ENCODE measurements around the gene KLHL3.

Gene KLHL3

GRCh38 chr5:137609127-137609526 is 126.8 kb downstream of the KLHL3 start:
- Histone ChIP-seq H3K4me3 (ENCODE audit: low read depth, low read length) (no peak overlapping the region), H3K27ac (ENCODE audit: low read depth, low read length) (no peak overlapping the region), H3K9me3 (ENCODE audit: control insufficient read depth, insufficient read depth, low read depth, low read length) (no peaks in the 10 kb centered on the region), H3K9ac (ENCODE audit: low read length) (no peak overlapping the region), H3K4me1 (ENCODE audit: control insufficient read depth, insufficient read depth, low read length) (no peaks in the 10 kb centered on the region), H3K36me3 (ENCODE audit: control insufficient read depth, insufficient read depth, low read length) (no peaks in the 10 kb centered on the region), H3K27me3 (ENCODE audit: control insufficient read depth, insufficient read depth, low read length) (no peaks in the 10 kb centered on the region; the same call in 1 of the 2 replicates)

- no peak overlapping the region for H3K27ac ChIP-seq (ENCODE audit: low read depth, low read length)
- H3K27me3 ChIP-seq (ENCODE audit: control insufficient read depth, insufficient read depth, low read length), result no peaks in the 10 kb centered on the region; the same call in 1 of the 2 replicates
- H3K36me3 ChIP-seq (ENCODE audit: control insufficient read depth, insufficient read depth, low read length), result no peaks in the 10 kb centered on the region
- no peak overlapping the region for H3K9ac ChIP-seq (ENCODE audit: low read length)
- H3K4me3 ChIP-seq (ENCODE audit: low read depth, low read length), result no peak overlapping the region
- no peaks in the 10 kb centered on the region for H3K4me1 ChIP-seq (ENCODE audit: control insufficient read depth, insufficient read depth, low read length)
- H3K9me3 ChIP-seq (ENCODE audit: control insufficient read depth, insufficient read depth, low read depth, low read length), result no peaks in the 10 kb centered on the region
These were observed 128.1 kb downstream of the KLHL3 start for GRCh38 chr5:137607771-137608170.

- Histone ChIP-seq H3K9me3 (ENCODE audit: control insufficient read depth, insufficient read depth, low read depth, low read length) (no peaks in the 10 kb centered on the region), H3K36me3 (ENCODE audit: control insufficient read depth, insufficient read depth, low read length) (no peaks in the 10 kb centered on the region), H3K9ac (ENCODE audit: low read length) (no peak overlapping the region), H3K27me3 (ENCODE audit: control insufficient read depth, insufficient read depth, low read length) (no peaks in the 10 kb centered on the region; the same call in 1 of the 2 replicates), H3K27ac (ENCODE audit: low read depth, low read length) (no peak overlapping the region), H3K4me1 (ENCODE audit: control insufficient read depth, insufficient read depth, low read length) (no peaks in the 10 kb centered on the region), H3K4me3 (ENCODE audit: low read depth, low read length) (no peak overlapping the region)
These were observed 129.5 kb downstream of the KLHL3 start for GRCh38 chr5:137606401-137606800.

- Histone ChIP-seq H3K9me3 (ENCODE audit: control insufficient read depth, insufficient read depth, low read depth, low read length) (no peaks in the 10 kb centered on the region), H3K36me3 (ENCODE audit: control insufficient read depth, insufficient read depth, low read length) (no peaks in the 10 kb centered on the region), H3K4me1 (ENCODE audit: control insufficient read depth, insufficient read depth, low read length) (no peaks in the 10 kb centered on the region), H3K9ac (ENCODE audit: low read length) (no peak overlapping the region), H3K27me3 (ENCODE audit: control insufficient read depth, insufficient read depth, low read length) (no peaks in the 10 kb centered on the region; the same call in 1 of the 2 replicates), H3K27ac (ENCODE audit: low read depth, low read length) (no peak overlapping the region), H3K4me3 (ENCODE audit: low read depth, low read length) (no peak overlapping the region)
These were observed 130.5 kb downstream of the KLHL3 start for GRCh38 chr5:137605411-137605810.

- H3K9ac ChIP-seq (ENCODE audit: low read length), result no peak overlapping the region
- H3K9me3 ChIP-seq (ENCODE audit: control insufficient read depth, insufficient read depth, low read depth, low read length), result no peaks in the 10 kb centered on the region
These were observed 131.4 kb downstream of the KLHL3 start for GRCh38 chr5:137604348-137605095.

GRCh38 chr5:137603891-137604290 is 132.0 kb downstream of the KLHL3 start:
- no peak overlapping the region for H3K9ac ChIP-seq (ENCODE audit: low read length)
- H3K4me3 ChIP-seq (ENCODE audit: low read depth, low read length), result no peak overlapping the region
- H3K27me3 ChIP-seq (ENCODE audit: control insufficient read depth, insufficient read depth, low read length), result peaks cover 12% of the 10 kb centered on the region; the same call in 1 of the 2 replicates
- H3K9me3 ChIP-seq (ENCODE audit: control insufficient read depth, insufficient read depth, low read depth, low read length), result no peaks in the 10 kb centered on the region
- no peaks in the 10 kb centered on the region for H3K4me1 ChIP-seq (ENCODE audit: control insufficient read depth, insufficient read depth, low read length)
- H3K27ac ChIP-seq (ENCODE audit: low read depth, low read length), result no peak overlapping the region
- no peaks in the 10 kb centered on the region for H3K36me3 ChIP-seq (ENCODE audit: control insufficient read depth, insufficient read depth, low read length)

More at GRCh38 chr5:137604348-137605095, 131.4 kb downstream of the KLHL3 start:
- no peak overlapping the region for H3K27ac ChIP-seq (ENCODE audit: low read depth, low read length)
- H3K27me3 ChIP-seq (ENCODE audit: control insufficient read depth, insufficient read depth, low read length), result peaks cover 7% of the 10 kb centered on the region; the same call in 1 of the 2 replicates
- no peak overlapping the region for H3K4me3 ChIP-seq (ENCODE audit: low read depth, low read length)
- no peaks in the 10 kb centered on the region for H3K36me3 ChIP-seq (ENCODE audit: control insufficient read depth, insufficient read depth, low read length)
- H3K4me1 ChIP-seq (ENCODE audit: control insufficient read depth, insufficient read depth, low read length), result no peaks in the 10 kb centered on the region

- Histone ChIP-seq H3K27ac (ENCODE audit: low read depth, low read length) (no peak overlapping the region), H3K36me3 (ENCODE audit: control insufficient read depth, insufficient read depth, low read length) (no peaks in the 10 kb centered on the region), H3K4me3 (ENCODE audit: low read depth, low read length) (no peak overlapping the region), H3K9me3 (ENCODE audit: control insufficient read depth, insufficient read depth, low read depth, low read length) (no peaks in the 10 kb centered on the region), H3K27me3 (ENCODE audit: control insufficient read depth, insufficient read depth, low read length) (peaks cover 17% of the 10 kb centered on the region), H3K4me1 (ENCODE audit: control insufficient read depth, insufficient read depth, low read length) (no peaks in the 10 kb centered on the region), H3K9ac (ENCODE audit: low read length) (no peak overlapping the region)
These were observed 132.5 kb downstream of the KLHL3 start for GRCh38 chr5:137603356-137603755.

- Histone ChIP-seq H3K9me3 (ENCODE audit: control insufficient read depth, insufficient read depth, low read depth, low read length) (no peaks in the 10 kb centered on the region), H3K4me1 (ENCODE audit: control insufficient read depth, insufficient read depth, low read length) (no peaks in the 10 kb centered on the region), H3K9ac (ENCODE audit: low read length) (no peak overlapping the region), H3K27ac (ENCODE audit: low read depth, low read length) (no peak overlapping the region), H3K4me3 (ENCODE audit: low read depth, low read length) (no peak overlapping the region), H3K36me3 (ENCODE audit: control insufficient read depth, insufficient read depth, low read length) (no peaks in the 10 kb centered on the region), H3K27me3 (ENCODE audit: control insufficient read depth, insufficient read depth, low read length) (peaks cover 21% of the 10 kb centered on the region)
These were observed 133.1 kb downstream of the KLHL3 start for GRCh38 chr5:137602721-137603273.

GRCh38 chr5:137600721-137601360 is 135.0 kb downstream of the KLHL3 start:
- Histone ChIP-seq H3K27me3 (ENCODE audit: control insufficient read depth, insufficient read depth, low read length) (peaks cover 34% of the 10 kb centered on the region), H3K27ac (ENCODE audit: low read depth, low read length) (no peak overlapping the region), H3K4me1 (ENCODE audit: control insufficient read depth, insufficient read depth, low read length) (no peaks in the 10 kb centered on the region), H3K4me3 (ENCODE audit: low read depth, low read length) (no peak overlapping the region), H3K9ac (ENCODE audit: low read length) (no peak overlapping the region), H3K36me3 (ENCODE audit: control insufficient read depth, insufficient read depth, low read length) (no peaks in the 10 kb centered on the region), H3K9me3 (ENCODE audit: control insufficient read depth, insufficient read depth, low read depth, low read length) (no peaks in the 10 kb centered on the region)

GRCh38 chr5:137599457-137599856 is 136.4 kb downstream of the KLHL3 start:
- H3K36me3 ChIP-seq (ENCODE audit: control insufficient read depth, insufficient read depth, low read length), result no peaks in the 10 kb centered on the region
- H3K27ac ChIP-seq (ENCODE audit: low read depth, low read length), result no peak overlapping the region
- peaks cover 43% of the 10 kb centered on the region for H3K27me3 ChIP-seq (ENCODE audit: control insufficient read depth, insufficient read depth, low read length)
- no peaks in the 10 kb centered on the region for H3K4me1 ChIP-seq (ENCODE audit: control insufficient read depth, insufficient read depth, low read length)
- no peak overlapping the region for H3K4me3 ChIP-seq (ENCODE audit: low read depth, low read length)
- no peaks in the 10 kb centered on the region for H3K9me3 ChIP-seq (ENCODE audit: control insufficient read depth, insufficient read depth, low read depth, low read length)
- no peak overlapping the region for H3K9ac ChIP-seq (ENCODE audit: low read length)

- Histone ChIP-seq H3K9me3 (ENCODE audit: control insufficient read depth, insufficient read depth, low read depth, low read length) (no peaks in the 10 kb centered on the region), H3K9ac (ENCODE audit: low read length) (no peak overlapping the region), H3K4me1 (ENCODE audit: control insufficient read depth, insufficient read depth, low read length) (no peaks in the 10 kb centered on the region), H3K27me3 (ENCODE audit: control insufficient read depth, insufficient read depth, low read length) (peaks cover 43% of the 10 kb centered on the region), H3K27ac (ENCODE audit: low read depth, low read length) (no peak overlapping the region), H3K4me3 (ENCODE audit: low read depth, low read length) (no peak overlapping the region), H3K36me3 (ENCODE audit: control insufficient read depth, insufficient read depth, low read length) (no peaks in the 10 kb centered on the region)
These were observed 137.5 kb downstream of the KLHL3 start for GRCh38 chr5:137598399-137598798.

Data from HUES6 (cell line).